T-cell (primary cell): Measurements from ENCODE around the gene SLC66A1. TPM values are rescaled to one million over a fixed set of nuclear protein-coding genes. Genes with fewer than 3 reads are reported as not detected.

Experiments
- ATAC-seq, 4 experiments: fragments of 200-7000 bp in 3 of 4; fragments of 150-1000 bp in 1 of 4; cut with Tn5 transposase; replicated peaks in 1 of 4; 1 replicate in 3 of 4; 2 replicates in 1 of 4; pipeline ENCODE4 v1.10.0; 2021; ENCODE audit warnings: moderate library complexity in 3 of 4, mild to moderate bottlenecking in 2 of 4, moderate number of reproducible peaks in 1 of 4
- CTCF ChIA-PET, 2 donors: fragments of 300-600 bp; sonication (Branson Sonifier 250); formaldehyde crosslinking; loops; one replicate each; lab custom pipeline; 2022; ENCODE audit warnings: antibody characterized with exemption in 2 of 2; lab: Charles Lee
- POLR2A ChIA-PET, 2 donors: fragments of 300-600 bp; sonication (Branson Sonifier 250); formaldehyde crosslinking; loops; one replicate each; lab custom pipeline; 2022; ENCODE audit warnings: antibody characterized with exemption in 2 of 2; lab: Charles Lee
- DNase-seq, 35 experiments: peaks; one replicate each; pipeline versions ENCODE4 v3.0.0 to v3.0.0-alpha.2; 2013 to 2023
- H3K27ac ChIP-seq: one replicate; pipeline ENCODE4 v1.5.1; 2013; ENCODE audit warnings: low read length
- H3K27me3 ChIP-seq, 2 experiments: replicated peaks in 1 of 2; 1 replicate in 1 of 2; 2 replicates in 1 of 2; pipeline versions ENCODE4 v1.6.1 to v1.7.0; 2013; ENCODE audit warnings: low read length in 1 of 2, mixed read lengths in 1 of 2; ENCODE audit not compliant: control insufficient read depth in 2 of 2, insufficient read depth in 2 of 2; ENCODE audit errors: extremely low read depth in 1 of 2
- H3K36me3 ChIP-seq, 2 donors: 1 replicate in 1 of 2; 2 replicates in 1 of 2; pipeline versions ENCODE4 v1.6.1 to v1.7.0; 2013; ENCODE audit warnings: low read length in 1 of 2; ENCODE audit not compliant: control insufficient read depth in 2 of 2, insufficient read depth in 1 of 2; ENCODE audit errors: extremely low read depth in 1 of 2
- H3K4me1 ChIP-seq, 2 experiments: 1 replicate in 1 of 2; 2 replicates in 1 of 2; pipeline versions ENCODE4 v1.6.1 to v1.7.0; 2013; ENCODE audit warnings: low read length in 2 of 2, mixed read lengths in 1 of 2; ENCODE audit not compliant: insufficient read depth in 2 of 2, control insufficient read depth in 1 of 2; ENCODE audit errors: extremely low read depth in 1 of 2
- H3K4me3 ChIP-seq, 2 donors: 1 replicate in 1 of 2; 2 replicates in 1 of 2; pipeline versions ENCODE4 v1.5.1 to v1.7.0; 2013; ENCODE audit warnings: mild to moderate bottlenecking in 2 of 2, low read length in 1 of 2, moderate library complexity in 1 of 2; ENCODE audit not compliant: control insufficient read depth in 1 of 2; ENCODE audit errors: extremely low read depth in 1 of 2
- H3K9me3 ChIP-seq: 2 replicates; pipeline ENCODE4 v1.7.0; 2013
- H3K27ac Mint-ChIP-seq, 2 donors: one replicate each; pipeline ENCODE4 v1.8.0; 2020 to 2021; ENCODE audit warnings: mild to moderate bottlenecking in 2 of 2, mixed read lengths in 2 of 2
- H3K27me3 Mint-ChIP-seq, 2 donors: one replicate each; pipeline ENCODE4 v1.8.0; 2021 to 2022; ENCODE audit warnings: mixed read lengths in 2 of 2
- H3K36me3 Mint-ChIP-seq: one replicate; pipeline ENCODE4 v1.8.0; 2021; ENCODE audit warnings: mixed read lengths
- H3K4me1 Mint-ChIP-seq, 3 donors: one replicate each; pipeline ENCODE4 v1.8.0; 2020 to 2022; ENCODE audit warnings: mixed read lengths in 3 of 3, mild to moderate bottlenecking in 1 of 3
- H3K4me3 Mint-ChIP-seq, 3 donors: one replicate each; pipeline ENCODE4 v1.8.0; 2020 to 2022; ENCODE audit warnings: mild to moderate bottlenecking in 3 of 3, mixed read lengths in 3 of 3, moderate library complexity in 3 of 3
- H3K9me3 Mint-ChIP-seq, 3 donors: one replicate each; pipeline ENCODE4 v1.8.0; 2020 to 2022; ENCODE audit warnings: mixed read lengths in 3 of 3
- WGBS: methylation state at CpG from one replicate; pipeline ENCODE4 v1.1.5; 2013; ENCODE audit warnings: missing lambda C conversion rate; ENCODE audit not compliant: insufficient coverage; 5-methylcytosine and 5-hydroxymethylcytosine counted together
- total RNA-seq, 35 experiments: library from RNA in 6 of 35; stranded (reverse) in 6 of 35; fragments of 120-200 nt in 1 of 35; gene quantifications; one replicate each; pipeline versions ENCODE4 v1.2.1 to v1.2.4 and lab custom pipeline; 2013 to 2026

Gene SLC66A1
- total RNA-seq, 5 donors from 2014 or later (not counting 1 experiment from before 2014, with no cell fraction given): 3.5 to 8.1 (median 7.1) TPM

GRCh38 chr1:19322481-19322880 lies 10.4 kb downstream of the SLC66A1 start:
- H3K4me1 Mint-ChIP-seq: no peaks in the 10 kb centered on the region
- ATAC-seq (no peak), DNase-seq (no peak)
- WGBS: 86% methylated on average over 10 of the region's 10 CpGs
- Histone ChIP-seq H3K4me3 (no peak overlapping the region), H3K9me3 (no peaks in the 10 kb centered on the region), H3K27ac (no peak overlapping the region), H3K36me3 (peaks cover 11 to 13% of the 10 kb centered on the region in 2 donors), H3K27me3 (no peaks in the 10 kb centered on the region), H3K4me1 (no peaks in the 10 kb centered on the region)
- H3K27ac Mint-ChIP-seq: no peak overlapping the region
- CTCF ChIA-PET: no interaction called here
- peaks cover 21% of the 10 kb centered on the region for H3K36me3 Mint-ChIP-seq
- H3K9me3 Mint-ChIP-seq: no peaks in the 10 kb centered on the region
- H3K27me3 Mint-ChIP-seq: no peaks in the 10 kb centered on the region
- H3K4me3 Mint-ChIP-seq: no peak overlapping the region
- POLR2A ChIA-PET: interaction anchor here in 1 of 2 donors (0.6 kb wide), 1 partner anchor 1990 kb away, joined by 5 read pairs; no protein-coding TSS in a partner anchor

DNA sequence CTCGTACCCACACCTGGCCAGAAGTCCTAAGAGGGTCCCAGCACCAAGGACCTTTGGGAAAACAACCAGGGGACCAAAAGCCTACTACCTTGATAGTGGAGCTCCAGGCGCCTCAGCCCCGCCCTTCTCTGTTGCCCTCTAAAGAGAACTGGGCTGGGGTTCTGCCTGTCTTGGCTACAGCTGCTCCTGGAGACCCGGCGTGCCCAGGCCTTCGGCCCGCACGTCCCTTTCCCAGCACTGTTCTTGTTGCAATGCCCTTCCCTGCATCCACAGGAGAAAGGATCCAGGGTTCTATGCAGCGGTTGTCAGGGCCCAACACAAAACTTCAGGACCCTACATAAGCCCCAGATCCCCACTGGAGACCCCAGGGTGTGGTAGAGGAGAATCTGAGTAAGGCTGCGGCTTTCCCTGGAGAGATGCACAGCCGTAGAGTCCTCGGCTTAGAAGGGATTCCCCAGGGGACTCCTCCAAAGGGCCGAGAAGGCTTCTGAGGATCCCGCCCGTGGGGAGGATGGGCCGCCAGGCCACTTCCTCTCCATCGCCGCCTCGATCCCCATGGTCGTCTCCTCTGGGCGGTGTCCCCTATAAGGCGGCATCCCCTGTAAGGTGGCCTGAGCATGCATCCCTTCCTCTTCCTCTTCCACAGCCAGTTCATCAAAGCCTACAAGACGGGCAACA lies 12.0 kb downstream of the SLC66A1 start:
- Histone ChIP-seq H3K4me3 (no peak overlapping the region), H3K27me3 (no peaks in the 10 kb centered on the region), H3K4me1 (no peaks in the 10 kb centered on the region), H3K9me3 (no peaks in the 10 kb centered on the region), H3K36me3 (peaks cover 9 to 11% of the 10 kb centered on the region in 2 donors), H3K27ac (no peak overlapping the region)
- H3K36me3 Mint-ChIP-seq: peaks cover 14% of the 10 kb centered on the region
- WGBS: 86% methylated on average over 13 of the region's 23 CpGs
- no peak overlapping the region for H3K27ac Mint-ChIP-seq
- DNase-seq: no peak
- H3K9me3 Mint-ChIP-seq: no peaks in the 10 kb centered on the region
- H3K27me3 Mint-ChIP-seq: no peaks in the 10 kb centered on the region
- POLR2A ChIA-PET: no interaction called here
- peak in 1 of 4 experiments; percentile 8 for ATAC-seq
- H3K4me1 Mint-ChIP-seq: no peaks in the 10 kb centered on the region
- no peak overlapping the region for H3K4me3 Mint-ChIP-seq
- CTCF ChIA-PET: no interaction called here

DNA sequence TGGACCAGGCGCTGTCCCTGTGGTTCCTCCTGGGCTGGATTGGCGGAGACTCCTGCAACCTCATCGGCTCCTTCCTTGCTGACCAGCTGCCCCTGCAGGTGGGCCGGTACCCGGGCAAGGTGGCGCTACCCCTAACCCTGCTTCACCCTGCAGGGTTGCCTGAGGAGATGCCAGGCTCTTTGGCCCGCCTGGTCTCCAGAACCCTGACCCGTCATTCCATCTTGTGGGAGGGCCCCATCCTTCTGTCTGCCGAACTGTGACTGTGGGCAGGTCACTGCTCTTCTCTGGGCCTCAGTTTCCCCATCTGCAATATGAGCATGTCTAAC lies 12.5 kb downstream of the SLC66A1 start:
- H3K4me1 ChIP-seq: no peaks in the 10 kb centered on the region
- H3K9me3 ChIP-seq: no peaks in the 10 kb centered on the region
- H3K27ac ChIP-seq: no peak overlapping the region
- H3K36me3 Mint-ChIP-seq: peaks cover 14% of the 10 kb centered on the region
- no peak overlapping the region for H3K27ac Mint-ChIP-seq
- DNase-seq (no peak), ATAC-seq (no peak)
- WGBS: 97% methylated on average over 9 of the region's 9 CpGs
- H3K4me3 ChIP-seq: no peak overlapping the region
- POLR2A ChIA-PET: no interaction called here
- H3K27me3 ChIP-seq: no peaks in the 10 kb centered on the region
- H3K27me3 Mint-ChIP-seq: no peaks in the 10 kb centered on the region
- CTCF ChIA-PET: no interaction called here
- peaks cover 9 to 11% of the 10 kb centered on the region in 2 donors for H3K36me3 ChIP-seq
- H3K9me3 Mint-ChIP-seq: no peaks in the 10 kb centered on the region
- H3K4me1 Mint-ChIP-seq: peaks cover 0 to 4% (median 0%) of the 10 kb centered on the region in 3 donors
- H3K4me3 Mint-ChIP-seq: no peak overlapping the region

- Histone ChIP-seq H3K4me1 (no peaks in the 10 kb centered on the region), H3K9me3 (no peaks in the 10 kb centered on the region), H3K4me3 (no peak overlapping the region), H3K36me3 (peaks cover 9 to 11% of the 10 kb centered on the region in 2 donors), H3K27ac (no peak overlapping the region), H3K27me3 (no peaks in the 10 kb centered on the region)
- Mint-ChIP-seq H3K27me3 (no peaks in the 10 kb centered on the region), H3K27ac (no peak overlapping the region), H3K4me3 (no peak overlapping the region), H3K9me3 (no peaks in the 10 kb centered on the region), H3K36me3 (peaks cover 14% of the 10 kb centered on the region), H3K4me1 (peaks cover 0 to 5% (median 0%) of the 10 kb centered on the region in 3 donors)
- 84% methylated on average over 14 of the region's 19 CpGs for WGBS
- ChIA-PET CTCF (interaction anchor here in 1 of 2 donors (0.6 kb wide), 1 partner anchor 251 kb away, joined by 4 read pairs; no protein-coding TSS in a partner anchor), POLR2A (no interaction called here)
- no peak for ATAC-seq
- DNase-seq: no peak
These were observed 13.3 kb downstream of the SLC66A1 start for GRCh38 chr1:19325368-19325957.

- no peaks in the 10 kb centered on the region for H3K9me3 Mint-ChIP-seq
- no peak overlapping the region for H3K27ac Mint-ChIP-seq
- H3K36me3 Mint-ChIP-seq: peaks cover 14% of the 10 kb centered on the region
- Histone ChIP-seq H3K27me3 (no peaks in the 10 kb centered on the region), H3K9me3 (no peaks in the 10 kb centered on the region), H3K4me3 (no peak overlapping the region), H3K4me1 (no peaks in the 10 kb centered on the region), H3K36me3 (peaks cover 9 to 11% of the 10 kb centered on the region in 2 donors), H3K27ac (no peak overlapping the region)
- POLR2A ChIA-PET: no interaction called here
- DNase-seq (no peak), ATAC-seq (no peak)
- 91% methylated on average over 14 of the region's 32 CpGs for WGBS
- H3K27me3 Mint-ChIP-seq: no peaks in the 10 kb centered on the region
- CTCF ChIA-PET: interaction anchor here in 1 of 2 donors (0.9 kb wide), 1 partner anchor 15 kb away, joined by 3 read pairs; no protein-coding TSS in a partner anchor
- H3K4me3 Mint-ChIP-seq: no peak overlapping the region
- peaks cover 0 to 5% (median 0%) of the 10 kb centered on the region in 3 donors for H3K4me1 Mint-ChIP-seq
These were observed 14.0 kb downstream of the SLC66A1 start for GRCh38 chr1:19325958-19326747.

DNA sequence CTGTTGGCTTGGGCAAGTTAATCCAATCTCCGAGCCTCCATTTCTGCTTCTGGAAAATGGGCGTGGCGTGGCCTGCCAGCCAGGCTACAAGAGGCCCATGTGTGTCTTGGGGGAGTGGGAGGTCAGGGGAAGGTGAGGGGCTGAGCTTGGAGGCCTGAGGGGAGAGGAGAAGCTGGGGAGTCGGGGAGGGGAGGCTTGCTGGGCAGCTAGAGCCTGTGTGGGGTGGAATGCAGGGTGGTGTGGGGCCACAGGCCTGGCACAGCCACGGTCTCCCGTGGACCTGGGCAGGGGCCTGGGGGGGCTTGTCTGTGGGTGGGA lies 14.6 kb downstream of the SLC66A1 start:
- peaks cover 9 to 11% of the 10 kb centered on the region in 2 donors for H3K36me3 ChIP-seq
- H3K27ac Mint-ChIP-seq: no peak overlapping the region
- H3K4me1 ChIP-seq: no peaks in the 10 kb centered on the region
- H3K36me3 Mint-ChIP-seq: peaks cover 14% of the 10 kb centered on the region
- no peaks in the 10 kb centered on the region for H3K27me3 Mint-ChIP-seq
- no peak overlapping the region for H3K4me3 Mint-ChIP-seq
- no peak for DNase-seq
- ATAC-seq: no peak
- no peaks in the 10 kb centered on the region for H3K27me3 ChIP-seq
- H3K4me1 Mint-ChIP-seq: peaks cover 0 to 5% (median 0%) of the 10 kb centered on the region in 3 donors
- H3K9me3 Mint-ChIP-seq: no peaks in the 10 kb centered on the region
- WGBS: 94% methylated on average over 6 of the region's 6 CpGs
- ChIA-PET CTCF (interaction anchor here in 1 of 2 donors (0.9 kb wide), 1 partner anchor 14 kb away, joined by 3 read pairs; no protein-coding TSS in a partner anchor), POLR2A (no interaction called here)
- no peak overlapping the region for H3K4me3 ChIP-seq
- no peaks in the 10 kb centered on the region for H3K9me3 ChIP-seq
- H3K27ac ChIP-seq: no peak overlapping the region
